GM23338 (cell line): Measurements from ENCODE around the gene SCAF8. TPM values are rescaled to one million over a fixed set of nuclear protein-coding genes. Genes with fewer than 3 reads are reported as not detected.

Experiments
- CREB1 ChIP-seq: fragments of 250-450 bp; sonication (Bioruptor Pico); IDR thresholded peaks from 2 replicates; pipeline ENCODE4 v1.5.0; 2020; ENCODE audit warnings: low read depth, mild to moderate bottlenecking, moderate library complexity
- NANOG ChIP-seq: IDR thresholded peaks from 2 replicates; pipeline ENCODE4 v1.6.1; 2016; ENCODE audit warnings: antibody characterized with exemption, borderline replicate concordance
- ZNF331 ChIP-seq: fragments of 250-450 bp; sonication (Bioruptor Pico); IDR thresholded peaks from 2 replicates; pipeline ENCODE4 v1.5.0; 2020; ENCODE audit warnings: low read depth, mild to moderate bottlenecking, moderate library complexity
- polyA plus RNA-seq: library from polyadenylated mRNA; unstranded; fragments of >200 nt; fragmentation: Nextera tagmentation; extraction: Ambion mirVana; gene quantifications from 2 replicates; pipeline ENCODE4 v1.2.1, GENCODE V29; 2016
- total RNA-seq: library from RNA; depleted of rRNA; stranded (reverse); fragments of >200 nt; shearing (Covaris generic); gene quantifications from 2 replicates; pipeline ENCODE4 v1.2.3, GENCODE V29; 2014
- TF ChIP-seq, protein P1 (sequence below): fragments of 250-450 bp; sonication (Bioruptor Pico); IDR thresholded peaks from 2 replicates; pipeline ENCODE4 v1.5.0; 2020; ENCODE audit warnings: mild to moderate bottlenecking, moderate library complexity
- TF ChIP-seq, protein P2 (sequence below): IDR thresholded peaks from one replicate; pipeline ENCODE4 v1.6.1; 2018; ENCODE audit warnings: antibody characterized with exemption; ENCODE audit not compliant: unreplicated experiment

Gene SCAF8
- total and polyA plus RNA-seq, 2 experiments from 2014 or later: 13.8 to 37.9 TPM

DNA sequence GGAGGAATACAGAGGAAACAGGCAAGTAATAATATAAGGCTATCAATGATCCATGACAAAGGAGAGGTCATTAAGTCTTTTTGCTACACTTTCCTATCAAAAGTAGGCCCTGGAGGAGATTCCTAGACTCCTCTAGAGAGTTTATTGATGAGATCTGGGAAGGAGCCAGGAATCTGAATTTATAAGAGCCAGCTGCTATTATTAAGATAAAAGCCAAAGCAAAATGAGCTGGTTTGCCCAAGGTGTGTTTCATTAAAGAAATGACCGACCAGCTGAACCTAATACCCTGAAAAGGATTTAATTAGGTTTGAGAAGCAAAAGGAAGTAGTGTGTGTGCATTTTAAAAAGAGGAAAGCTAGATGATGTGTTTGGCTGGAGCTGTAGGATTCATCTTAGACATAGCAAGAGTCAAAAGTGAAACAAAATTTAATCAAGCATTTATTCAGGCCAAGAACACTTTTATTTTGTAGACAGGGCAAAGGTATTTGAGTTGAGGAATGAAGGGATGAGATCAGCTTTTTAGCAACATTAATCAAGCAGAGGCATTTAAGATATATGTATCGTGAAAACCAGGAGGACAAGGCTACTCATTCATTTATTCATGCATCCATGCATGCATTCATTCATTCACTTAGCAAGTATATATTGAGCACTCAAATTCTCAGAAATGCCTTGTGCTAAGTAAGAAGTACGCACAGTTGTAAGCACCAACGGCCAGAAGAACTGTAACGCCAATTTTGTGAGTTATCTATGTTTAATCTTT is 43.5 kb upstream of the SCAF8 start (continued):
- TF ChIP-seq, protein P1, sequence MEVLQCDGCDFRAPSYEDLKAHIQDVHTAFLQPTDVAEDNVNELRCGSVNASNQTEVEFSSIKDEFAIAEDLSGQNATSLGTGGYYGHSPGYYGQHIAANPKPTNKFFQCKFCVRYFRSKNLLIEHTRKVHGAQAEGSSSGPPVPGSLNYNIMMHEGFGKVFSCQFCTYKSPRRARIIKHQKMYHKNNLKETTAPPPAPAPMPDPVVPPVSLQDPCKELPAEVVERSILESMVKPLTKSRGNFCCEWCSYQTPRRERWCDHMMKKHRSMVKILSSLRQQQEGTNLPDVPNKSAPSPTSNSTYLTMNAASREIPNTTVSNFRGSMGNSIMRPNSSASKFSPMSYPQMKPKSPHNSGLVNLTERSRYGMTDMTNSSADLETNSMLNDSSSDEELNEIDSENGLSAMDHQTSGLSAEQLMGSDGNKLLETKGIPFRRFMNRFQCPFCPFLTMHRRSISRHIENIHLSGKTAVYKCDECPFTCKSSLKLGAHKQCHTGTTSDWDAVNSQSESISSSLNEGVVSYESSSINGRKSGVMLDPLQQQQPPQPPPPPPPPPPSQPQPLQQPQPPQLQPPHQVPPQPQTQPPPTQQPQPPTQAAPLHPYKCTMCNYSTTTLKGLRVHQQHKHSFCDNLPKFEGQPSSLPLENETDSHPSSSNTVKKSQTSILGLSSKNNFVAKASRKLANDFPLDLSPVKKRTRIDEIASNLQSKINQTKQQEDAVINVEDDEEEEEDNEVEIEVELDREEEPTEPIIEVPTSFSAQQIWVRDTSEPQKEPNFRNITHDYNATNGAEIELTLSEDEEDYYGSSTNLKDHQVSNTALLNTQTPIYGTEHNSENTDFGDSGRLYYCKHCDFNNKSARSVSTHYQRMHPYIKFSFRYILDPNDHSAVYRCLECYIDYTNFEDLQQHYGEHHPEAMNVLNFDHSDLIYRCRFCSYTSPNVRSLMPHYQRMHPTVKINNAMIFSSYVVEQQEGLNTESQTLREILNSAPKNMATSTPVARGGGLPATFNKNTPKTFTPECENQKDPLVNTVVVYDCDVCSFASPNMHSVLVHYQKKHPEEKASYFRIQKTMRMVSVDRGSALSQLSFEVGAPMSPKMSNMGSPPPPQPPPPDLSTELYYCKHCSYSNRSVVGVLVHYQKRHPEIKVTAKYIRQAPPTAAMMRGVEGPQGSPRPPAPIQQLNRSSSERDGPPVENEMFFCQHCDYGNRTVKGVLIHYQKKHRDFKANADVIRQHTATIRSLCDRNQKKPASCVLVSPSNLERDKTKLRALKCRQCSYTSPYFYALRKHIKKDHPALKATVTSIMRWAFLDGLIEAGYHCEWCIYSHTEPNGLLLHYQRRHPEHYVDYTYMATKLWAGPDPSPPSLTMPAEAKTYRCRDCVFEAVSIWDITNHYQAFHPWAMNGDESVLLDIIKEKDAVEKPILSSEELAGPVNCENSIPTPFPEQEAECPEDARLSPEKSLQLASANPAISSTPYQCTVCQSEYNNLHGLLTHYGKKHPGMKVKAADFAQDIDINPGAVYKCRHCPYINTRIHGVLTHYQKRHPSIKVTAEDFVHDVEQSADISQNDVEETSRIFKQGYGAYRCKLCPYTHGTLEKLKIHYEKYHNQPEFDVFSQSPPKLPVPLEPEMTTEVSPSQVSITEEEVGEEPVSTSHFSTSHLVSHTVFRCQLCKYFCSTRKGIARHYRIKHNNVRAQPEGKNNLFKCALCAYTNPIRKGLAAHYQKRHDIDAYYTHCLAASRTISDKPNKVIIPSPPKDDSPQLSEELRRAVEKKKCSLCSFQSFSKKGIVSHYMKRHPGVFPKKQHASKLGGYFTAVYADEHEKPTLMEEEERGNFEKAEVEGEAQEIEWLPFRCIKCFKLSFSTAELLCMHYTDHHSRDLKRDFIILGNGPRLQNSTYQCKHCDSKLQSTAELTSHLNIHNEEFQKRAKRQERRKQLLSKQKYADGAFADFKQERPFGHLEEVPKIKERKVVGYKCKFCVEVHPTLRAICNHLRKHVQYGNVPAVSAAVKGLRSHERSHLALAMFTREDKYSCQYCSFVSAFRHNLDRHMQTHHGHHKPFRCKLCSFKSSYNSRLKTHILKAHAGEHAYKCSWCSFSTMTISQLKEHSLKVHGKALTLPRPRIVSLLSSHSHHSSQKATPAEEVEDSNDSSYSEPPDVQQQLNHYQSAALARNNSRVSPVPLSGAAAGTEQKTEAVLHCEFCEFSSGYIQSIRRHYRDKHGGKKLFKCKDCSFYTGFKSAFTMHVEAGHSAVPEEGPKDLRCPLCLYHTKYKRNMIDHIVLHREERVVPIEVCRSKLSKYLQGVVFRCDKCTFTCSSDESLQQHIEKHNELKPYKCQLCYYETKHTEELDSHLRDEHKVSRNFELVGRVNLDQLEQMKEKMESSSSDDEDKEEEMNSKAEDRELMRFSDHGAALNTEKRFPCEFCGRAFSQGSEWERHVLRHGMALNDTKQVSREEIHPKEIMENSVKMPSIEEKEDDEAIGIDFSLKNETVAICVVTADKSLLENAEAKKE (CRISPR knock-in tag): no peak
- no peak for TF ChIP-seq NANOG
- TF ChIP-seq, protein P2, sequence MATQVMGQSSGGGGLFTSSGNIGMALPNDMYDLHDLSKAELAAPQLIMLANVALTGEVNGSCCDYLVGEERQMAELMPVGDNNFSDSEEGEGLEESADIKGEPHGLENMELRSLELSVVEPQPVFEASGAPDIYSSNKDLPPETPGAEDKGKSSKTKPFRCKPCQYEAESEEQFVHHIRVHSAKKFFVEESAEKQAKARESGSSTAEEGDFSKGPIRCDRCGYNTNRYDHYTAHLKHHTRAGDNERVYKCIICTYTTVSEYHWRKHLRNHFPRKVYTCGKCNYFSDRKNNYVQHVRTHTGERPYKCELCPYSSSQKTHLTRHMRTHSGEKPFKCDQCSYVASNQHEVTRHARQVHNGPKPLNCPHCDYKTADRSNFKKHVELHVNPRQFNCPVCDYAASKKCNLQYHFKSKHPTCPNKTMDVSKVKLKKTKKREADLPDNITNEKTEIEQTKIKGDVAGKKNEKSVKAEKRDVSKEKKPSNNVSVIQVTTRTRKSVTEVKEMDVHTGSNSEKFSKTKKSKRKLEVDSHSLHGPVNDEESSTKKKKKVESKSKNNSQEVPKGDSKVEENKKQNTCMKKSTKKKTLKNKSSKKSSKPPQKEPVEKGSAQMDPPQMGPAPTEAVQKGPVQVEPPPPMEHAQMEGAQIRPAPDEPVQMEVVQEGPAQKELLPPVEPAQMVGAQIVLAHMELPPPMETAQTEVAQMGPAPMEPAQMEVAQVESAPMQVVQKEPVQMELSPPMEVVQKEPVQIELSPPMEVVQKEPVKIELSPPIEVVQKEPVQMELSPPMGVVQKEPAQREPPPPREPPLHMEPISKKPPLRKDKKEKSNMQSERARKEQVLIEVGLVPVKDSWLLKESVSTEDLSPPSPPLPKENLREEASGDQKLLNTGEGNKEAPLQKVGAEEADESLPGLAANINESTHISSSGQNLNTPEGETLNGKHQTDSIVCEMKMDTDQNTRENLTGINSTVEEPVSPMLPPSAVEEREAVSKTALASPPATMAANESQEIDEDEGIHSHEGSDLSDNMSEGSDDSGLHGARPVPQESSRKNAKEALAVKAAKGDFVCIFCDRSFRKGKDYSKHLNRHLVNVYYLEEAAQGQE: no peak
- TF ChIP-seq CREB1 (CRISPR knock-in tag): no peak
- TF ChIP-seq ZNF331 (CRISPR knock-in tag): no peak
